ENCODE results near the gene MARF1. TPM values are rescaled to one million over a fixed set of nuclear protein-coding genes. Genes with fewer than 3 reads are reported as not detected.

Gene MARF1
- total and polyA plus RNA-seq, 9 of the 15 experiments (the other 6 are each of a cell fraction or from before 2014, with no cell fraction given): 4.7 to 33.2 (median 11.7) TPM

DNA sequence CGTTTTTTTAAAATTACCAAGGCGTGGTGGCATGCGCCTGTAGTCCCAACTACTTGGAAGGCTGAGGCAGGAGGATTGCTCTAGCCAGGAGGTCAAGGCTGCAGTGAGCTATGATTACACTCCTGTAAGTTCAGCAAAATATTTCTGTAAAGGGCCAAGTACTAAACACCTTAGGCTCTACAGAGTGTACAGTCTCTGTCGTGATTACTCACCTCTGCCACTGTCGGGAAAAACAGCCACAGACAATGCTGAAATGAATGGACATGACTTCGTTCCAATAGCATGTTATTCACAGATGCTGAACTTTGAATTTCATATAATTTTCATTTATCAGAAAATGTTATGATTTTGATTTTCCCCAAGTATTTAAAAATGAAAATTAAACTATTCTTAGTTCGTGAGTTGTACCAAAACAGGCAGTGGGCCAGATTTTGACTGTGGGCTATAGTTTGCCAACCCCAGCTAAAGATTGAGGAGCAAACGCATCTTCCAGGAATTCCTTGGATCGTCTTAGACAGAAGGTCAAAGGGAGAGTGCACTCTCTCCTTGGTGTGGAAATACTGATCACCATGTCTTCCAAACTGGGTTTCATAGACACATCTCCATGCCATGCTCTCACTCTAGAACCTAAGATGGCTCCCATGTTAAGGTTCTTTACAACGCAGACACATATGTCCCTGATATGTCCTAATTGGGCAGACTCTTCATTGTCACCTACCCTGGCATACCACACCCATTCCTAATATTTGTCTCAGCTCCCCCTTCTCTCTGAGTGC is 89.5 kb downstream of the MARF1 start (continued):
- TF ChIP-seq MAFG (tag; conservative IDR thresholded peaks at IDR 0.05): no peak
- TF ChIP-seq, protein P1, sequence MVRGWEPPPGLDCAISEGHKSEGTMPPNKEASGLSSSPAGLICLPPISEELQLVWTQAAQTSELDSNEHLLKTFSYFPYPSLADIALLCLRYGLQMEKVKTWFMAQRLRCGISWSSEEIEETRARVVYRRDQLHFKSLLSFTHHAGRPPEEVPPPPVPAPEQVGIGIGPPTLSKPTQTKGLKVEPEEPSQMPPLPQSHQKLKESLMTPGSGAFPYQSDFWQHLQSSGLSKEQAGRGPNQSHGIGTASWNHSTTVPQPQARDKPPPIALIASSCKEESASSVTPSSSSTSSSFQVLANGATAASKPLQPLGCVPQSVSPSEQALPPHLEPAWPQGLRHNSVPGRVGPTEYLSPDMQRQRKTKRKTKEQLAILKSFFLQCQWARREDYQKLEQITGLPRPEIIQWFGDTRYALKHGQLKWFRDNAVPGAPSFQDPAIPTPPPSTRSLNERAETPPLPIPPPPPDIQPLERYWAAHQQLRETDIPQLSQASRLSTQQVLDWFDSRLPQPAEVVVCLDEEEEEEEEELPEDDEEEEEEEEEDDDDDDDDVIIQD (CRISPR knock-in tag; IDR thresholded peaks at IDR 0.05): no peak

DNA sequence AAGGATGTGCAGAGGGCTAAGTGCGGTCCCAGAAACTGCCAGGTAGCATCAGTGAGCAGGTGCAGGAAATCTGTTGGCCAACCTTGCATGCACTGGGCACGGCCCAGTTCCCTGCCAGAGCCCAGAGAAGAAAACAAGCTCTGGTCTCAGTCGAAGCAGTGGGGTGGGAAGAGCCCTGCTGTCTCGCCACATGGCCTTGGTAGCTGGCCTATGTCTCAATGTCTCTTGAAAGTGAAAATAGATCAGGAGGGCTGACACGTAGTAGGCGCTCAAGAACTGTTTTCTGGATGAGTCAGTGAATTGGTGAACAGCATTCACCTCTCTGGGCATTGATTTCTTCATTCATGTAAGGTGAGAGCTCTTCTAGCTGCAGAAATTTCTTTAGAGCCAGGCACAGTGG is 90.4 kb downstream of the MARF1 start:
- Histone ChIP-seq H3K4me1 (replicated peaks in 1 of 2; ENCODE audit: control insufficient read depth in 2 of 2, insufficient read depth in 2 of 2, low read length in 2 of 2) (peaks cover 0 to 10% of the 10 kb centered on the region in 2 experiments; a peak in 4 of 5 replicates), H3K9ac (ENCODE audit: insufficient read depth in 1 of 2, low read depth in 2 of 2, low read length in 2 of 2) (peak overlapping the region in 1 of 2 experiments; percentile 48; a peak in 1 of 4 replicates), H3K9me3 (replicated peaks; ENCODE audit: control insufficient read depth, insufficient read depth, low read depth, low read length) (no peaks in the 10 kb centered on the region), H3K79me2 (ENCODE audit: control insufficient read depth, insufficient read depth, low read length) (no peaks in the 10 kb centered on the region), H3K36me3 (ENCODE audit: control insufficient read depth, insufficient read depth, low read length) (no peaks in the 10 kb centered on the region), H3K27me3 (ENCODE audit: control insufficient read depth in 2 of 2, insufficient read depth in 2 of 2, low read length in 2 of 2) (no peaks in the 10 kb centered on the region), H3K4me3 (no peak overlapping the region), H2AFZ (ENCODE audit: low read depth, low read length) (no peak overlapping the region), H3K4me2 (ENCODE audit: insufficient read depth, low read length) (no peak overlapping the region), H4K20me1 (replicated peaks; ENCODE audit: control insufficient read depth, insufficient read depth, low read length) (no peaks in the 10 kb centered on the region), H3K27ac (ENCODE audit: extremely low read depth, low read depth, low read length) (no peak overlapping the region), H3K9me1 (ENCODE audit: control insufficient read depth, insufficient read depth, low read length) (no peaks in the 10 kb centered on the region)
- no peak for ATAC-seq
- ChIA-PET POLR2A (interaction anchor here (1.2 kb wide), 2 partner anchors 11 to 18 kb away, joined by 4 to 6 read pairs; no protein-coding TSS in a partner anchor), CTCF (ENCODE audit: low intra/inter-chr PET ratio) (no interaction called here)
- intact Hi-C loops (cut with micrococcal nuclease) (no loop called here), in situ Hi-C loops (cut with MboI) (no loop called here)
- no peak for TF ChIP-seq ZNF444 (CRISPR knock-in tag; IDR thresholded peaks at IDR 0.05)
- TF ChIP-seq, protein P2, sequence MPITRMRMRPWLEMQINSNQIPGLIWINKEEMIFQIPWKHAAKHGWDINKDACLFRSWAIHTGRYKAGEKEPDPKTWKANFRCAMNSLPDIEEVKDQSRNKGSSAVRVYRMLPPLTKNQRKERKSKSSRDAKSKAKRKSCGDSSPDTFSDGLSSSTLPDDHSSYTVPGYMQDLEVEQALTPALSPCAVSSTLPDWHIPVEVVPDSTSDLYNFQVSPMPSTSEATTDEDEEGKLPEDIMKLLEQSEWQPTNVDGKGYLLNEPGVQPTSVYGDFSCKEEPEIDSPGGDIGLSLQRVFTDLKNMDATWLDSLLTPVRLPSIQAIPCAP (CRISPR knock-in tag; IDR thresholded peaks at IDR 0.05; ENCODE audit: borderline replicate concordance): no peak
- no peak for TF ChIP-seq CBX1 (IDR thresholded peaks at IDR 0.05; ENCODE audit: low read depth)
- TF ChIP-seq ZKSCAN1 (IDR thresholded peaks at IDR 0.05; ENCODE audit: low read depth, low read length): peak; percentile 84; the same call in 1 of the 2 replicates
- TF ChIP-seq ZNF586 (CRISPR knock-in tag; conservative IDR thresholded peaks at IDR 0.05): no peak
- BruUV-seq (replicated peaks): no TSS peak
- DNase-seq (ENCODE audit: extremely low read depth in 1 of 4, low spot score in 3 of 4): no peak
- WGBS (ENCODE audit: insufficient coverage, low coverage, missing lambda C conversion rate): 59% methylated on average over 6 of the region's 6 CpGs
- no peak for FAIRE-seq
